ENCODE measurements around the gene PRR13. TPM values are rescaled to one million over a fixed set of nuclear protein-coding genes. Genes with fewer than 3 reads are reported as not detected.

The PRR13 gene
- total and polyA plus RNA-seq, 2 donors (not counting 1 experiment from before 2014, with no cell fraction given) = 108 to 213 TPM

DNA sequence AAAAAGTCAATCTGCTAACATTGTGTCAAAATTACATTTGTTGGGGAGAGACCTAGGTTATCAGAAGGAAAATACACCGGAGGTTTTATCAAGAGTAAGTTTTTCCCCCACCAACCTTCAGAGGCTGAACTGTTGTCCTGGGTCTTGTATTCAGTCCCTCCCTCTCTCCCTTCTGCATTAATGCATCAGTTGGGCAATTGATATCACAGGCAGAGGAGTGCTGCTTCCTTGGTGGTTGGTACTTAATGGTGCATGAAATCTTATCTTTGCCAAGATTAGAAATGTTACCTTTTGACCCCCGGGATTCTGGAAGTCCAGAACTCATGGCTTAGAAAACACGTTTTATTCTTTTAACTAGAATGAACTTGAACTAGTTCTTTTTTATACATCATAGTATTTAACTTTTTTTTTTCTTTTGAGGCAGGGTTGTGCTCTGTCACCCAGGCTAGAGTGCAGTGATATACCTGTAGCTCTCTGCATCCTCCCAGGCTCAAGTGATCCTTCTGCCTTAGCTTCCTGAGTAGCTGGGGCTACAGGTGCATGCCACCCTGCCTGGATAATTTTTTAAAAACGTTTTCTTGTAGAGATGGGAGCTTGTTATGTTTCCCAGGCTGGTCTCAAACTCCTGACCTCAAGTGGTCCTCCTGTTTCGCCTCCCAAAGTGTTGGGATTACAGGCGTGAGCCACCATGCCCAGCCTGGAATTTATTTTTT is 15.3 kb downstream of the PRR13 start:
- Histone ChIP-seq H2AFZ (ENCODE audit: insufficient read depth, low read depth, low read length, poor library complexity, severe bottlenecking) (no peak overlapping the region), H3K9me3 (ENCODE audit: control extremely low read depth in 1 of 3, control insufficient read depth in 2 of 3, insufficient read depth in 1 of 3, low read length in 2 of 3) (no peaks in the 10 kb centered on the region), H3K9ac (ENCODE audit: low read length) (no peak overlapping the region), H3K36me3 (replicated peaks in 1 of 2; ENCODE audit: control extremely low read depth in 1 of 2, control insufficient read depth in 1 of 2, extremely low read depth in 1 of 2, insufficient read depth in 2 of 2, low read length in 1 of 2) (peaks cover 15 to 74% of the 10 kb centered on the region in 2 experiments), H3K27ac (ENCODE audit: low read length in 2 of 2) (no peak overlapping the region), H3K4me3 (ENCODE audit: control extremely low read depth in 1 of 5, extremely low read depth in 1 of 5, insufficient read depth in 1 of 5, low read depth in 2 of 5, low read length in 4 of 5) (no peak overlapping the region), H3K27me3 (replicated peaks in 1 of 4; ENCODE audit: control extremely low read depth in 1 of 4, control insufficient read depth in 3 of 4, insufficient read depth in 4 of 4, low read length in 3 of 4) (no peaks in the 10 kb centered on the region), H4K20me1 (ENCODE audit: control insufficient read depth, insufficient read depth, low read length, poor library complexity, severe bottlenecking) (peaks cover 92% of the 10 kb centered on the region), H3K4me2 (replicated peaks; ENCODE audit: low read depth, low read length, poor library complexity, severe bottlenecking) (no peak overlapping the region), H3K79me2 (ENCODE audit: control insufficient read depth, insufficient read depth, low read length) (peaks cover 88% of the 10 kb centered on the region), H3K4me1 (ENCODE audit: control insufficient read depth in 2 of 2, insufficient read depth in 2 of 2, low read length in 2 of 2) (peaks cover 15 to 16% of the 10 kb centered on the region in 2 donors)
- TF ChIP-seq CTCF (IDR thresholded peaks at IDR 0.05) (no peak), EZH2 (IDR thresholded peaks at IDR 0.05; ENCODE audit: borderline replicate concordance, insufficient read depth, low read depth, low read length, poor library complexity, severe bottlenecking) (no peak)
- Mint-ChIP-seq H3K4me3 (no peak overlapping the region), H3K4me1 (peaks cover 26% of the 10 kb centered on the region), H3K9me3 (ENCODE audit: insufficient read depth) (no peaks in the 10 kb centered on the region), H3K27ac (no peak overlapping the region), H3K27me3 (no peaks in the 10 kb centered on the region)
- CTCF ChIA-PET = interaction anchor here (1.0 to 1.6 kb wide), 2 partner anchors 17 to 104 kb away, joined by 3 to 5 read pairs; no protein-coding TSS in a partner anchor
- intact Hi-C loops (cut with micrococcal nuclease) = no loop called here
- WGBS (ENCODE audit: insufficient coverage) = 100% methylated on average over 1 of the region's 6 CpGs
- ATAC-seq (ENCODE audit: low read depth) = no peak
- DNase-seq = no peak
- POLR2A ChIA-PET = no interaction called here

DNA sequence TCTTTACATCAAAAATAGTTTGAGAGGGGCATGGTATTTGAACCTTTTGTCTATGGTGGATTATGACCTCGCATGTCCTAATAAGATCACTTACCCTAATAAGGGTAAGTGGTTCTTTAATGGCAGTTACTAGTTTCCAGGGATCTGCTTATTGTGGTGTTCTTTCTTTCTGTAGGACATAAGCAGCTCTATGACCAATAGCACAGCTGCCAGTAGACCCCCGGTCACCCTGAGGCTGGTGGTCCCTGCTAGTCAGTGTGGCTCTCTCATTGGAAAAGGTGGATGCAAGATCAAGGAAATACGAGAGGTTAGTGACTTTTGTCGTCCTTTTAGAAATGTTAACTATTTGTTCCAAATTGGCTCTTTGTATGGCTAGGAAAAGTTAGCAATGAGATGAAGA is 17.6 kb downstream of the PRR13 start:
- TF ChIP-seq EZH2 (IDR thresholded peaks at IDR 0.05; ENCODE audit: borderline replicate concordance, insufficient read depth, low read depth, low read length, poor library complexity, severe bottlenecking) (no peak), CTCF (IDR thresholded peaks at IDR 0.05) (no peak)
- peaks cover 12% of the 10 kb centered on the region for H3K4me1 Mint-ChIP-seq
- no peak for ATAC-seq (ENCODE audit: low read depth)
- peaks cover 96% of the 10 kb centered on the region for H4K20me1 ChIP-seq (ENCODE audit: control insufficient read depth, insufficient read depth, low read length, poor library complexity, severe bottlenecking)
- peaks cover 16 to 97% of the 10 kb centered on the region in 2 experiments for H3K36me3 ChIP-seq (replicated peaks in 1 of 2; ENCODE audit: control extremely low read depth in 1 of 2, control insufficient read depth in 1 of 2, extremely low read depth in 1 of 2, insufficient read depth in 2 of 2, low read length in 1 of 2)
- H3K9me3 ChIP-seq (ENCODE audit: control extremely low read depth in 1 of 3, control insufficient read depth in 2 of 3, insufficient read depth in 1 of 3, low read length in 2 of 3) = no peaks in the 10 kb centered on the region
- ChIA-PET CTCF (interaction anchor here (0.7 to 1.2 kb wide), 2 partner anchors 17 to 114 kb away, joined by 3 read pairs; no protein-coding TSS in a partner anchor), POLR2A (interaction anchor here (0.7 kb wide), 1 partner anchor 33 kb away, joined by 3 read pairs; no protein-coding TSS in a partner anchor)
- no peak overlapping the region for H3K4me3 Mint-ChIP-seq
- no peak overlapping the region for H2AFZ ChIP-seq (ENCODE audit: insufficient read depth, low read depth, low read length, poor library complexity, severe bottlenecking)
- no peak overlapping the region for H3K27ac Mint-ChIP-seq
- no peak overlapping the region for H3K9ac ChIP-seq (ENCODE audit: low read length)
- H3K4me2 ChIP-seq (replicated peaks; ENCODE audit: low read depth, low read length, poor library complexity, severe bottlenecking) = no peak overlapping the region
- H3K27ac ChIP-seq (ENCODE audit: low read length in 2 of 2) = no peak overlapping the region
- 93% methylated on average over 3 of the region's 4 CpGs for WGBS (ENCODE audit: insufficient coverage)
- peaks cover 96% of the 10 kb centered on the region for H3K79me2 ChIP-seq (ENCODE audit: control insufficient read depth, insufficient read depth, low read length)
- no peaks in the 10 kb centered on the region for H3K27me3 Mint-ChIP-seq
- H3K9me3 Mint-ChIP-seq (ENCODE audit: insufficient read depth) = no peaks in the 10 kb centered on the region
- peaks cover 3% of the 10 kb centered on the region in 2 donors for H3K4me1 ChIP-seq (ENCODE audit: control insufficient read depth in 2 of 2, insufficient read depth in 2 of 2, low read length in 2 of 2)
- no peak for DNase-seq
- no peaks in the 10 kb centered on the region for H3K27me3 ChIP-seq (replicated peaks in 1 of 4; ENCODE audit: control extremely low read depth in 1 of 4, control insufficient read depth in 3 of 4, insufficient read depth in 4 of 4, low read length in 3 of 4)
- intact Hi-C loops (cut with micrococcal nuclease) = no loop called here
- H3K4me3 ChIP-seq (ENCODE audit: control extremely low read depth in 1 of 5, extremely low read depth in 1 of 5, insufficient read depth in 1 of 5, low read depth in 2 of 5, low read length in 4 of 5) = no peak overlapping the region
